ENCODE results near the gene OSER1.
"Not testable (repeated sequence)": the region's sequence is repeated elsewhere in the genome, so short reads cannot be mapped to it uniquely, and the experiment has no call there.

The OSER1 gene

GRCh38 chr20:44210406-44211176, at the start of gene OSER1:
OSER1 (minus strand) TSS chr20:44210771; CDS start chr20:44206957, 3,814 bp downstream.
- DNase-seq: peak; percentile 96

- no peak for DNase-seq
These were observed 47.8 kb upstream of the OSER1 start for GRCh38 chr20:44258226-44258890.

GRCh38 chr20:44256961-44257360, 46.4 kb upstream of the OSER1 start:
- DNase-seq: no peak

DNA sequence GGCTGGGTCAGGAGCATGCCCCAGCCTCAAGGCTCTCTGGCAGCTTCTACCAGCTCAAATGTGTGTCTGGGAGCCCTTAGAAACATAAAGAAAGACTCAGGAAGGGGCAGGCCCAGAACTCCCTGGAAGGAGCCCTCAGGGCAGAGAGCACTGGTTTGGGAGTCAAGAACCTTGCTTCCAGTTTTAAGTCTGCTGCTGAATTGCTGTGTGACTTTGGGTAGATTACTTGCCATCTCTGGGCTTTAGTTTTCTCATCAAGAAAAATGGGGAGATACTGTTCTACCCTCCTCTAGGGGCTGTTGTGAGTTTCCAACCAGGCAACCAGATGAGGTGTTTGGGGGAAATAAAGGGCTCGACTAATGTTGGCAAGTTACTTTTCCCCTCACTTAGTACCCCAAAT, 45.4 kb upstream of the OSER1 start:
- no peak for DNase-seq

DNA sequence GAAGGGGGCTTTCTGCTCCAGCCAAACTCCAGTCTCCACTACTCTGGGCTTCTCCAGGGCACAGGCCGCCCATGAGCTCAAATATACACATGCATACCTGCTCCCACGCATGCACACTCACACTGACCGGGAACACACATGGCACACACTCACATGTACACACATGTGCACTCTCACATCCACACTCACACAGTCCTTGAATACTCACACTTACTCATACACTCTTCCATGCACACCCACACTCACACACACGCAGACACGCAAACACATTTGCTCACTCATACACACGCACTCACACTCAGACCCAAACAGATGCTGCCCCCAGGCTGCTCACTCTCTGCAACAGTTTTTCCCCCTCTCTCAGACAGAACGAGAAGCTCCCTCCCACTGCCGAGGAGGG, 43.5 kb upstream of the OSER1 start:
- no peak for DNase-seq

- DNase-seq: no peak
These were observed 43.0 kb upstream of the OSER1 start for GRCh38 chr20:44253528-44253927.

- DNase-seq: no peak
These were observed 40.7 kb upstream of the OSER1 start for GRCh38 chr20:44251284-44251683.

- no peak for DNase-seq
These were observed 37.8 kb upstream of the OSER1 start for GRCh38 chr20:44248410-44248759.

DNA sequence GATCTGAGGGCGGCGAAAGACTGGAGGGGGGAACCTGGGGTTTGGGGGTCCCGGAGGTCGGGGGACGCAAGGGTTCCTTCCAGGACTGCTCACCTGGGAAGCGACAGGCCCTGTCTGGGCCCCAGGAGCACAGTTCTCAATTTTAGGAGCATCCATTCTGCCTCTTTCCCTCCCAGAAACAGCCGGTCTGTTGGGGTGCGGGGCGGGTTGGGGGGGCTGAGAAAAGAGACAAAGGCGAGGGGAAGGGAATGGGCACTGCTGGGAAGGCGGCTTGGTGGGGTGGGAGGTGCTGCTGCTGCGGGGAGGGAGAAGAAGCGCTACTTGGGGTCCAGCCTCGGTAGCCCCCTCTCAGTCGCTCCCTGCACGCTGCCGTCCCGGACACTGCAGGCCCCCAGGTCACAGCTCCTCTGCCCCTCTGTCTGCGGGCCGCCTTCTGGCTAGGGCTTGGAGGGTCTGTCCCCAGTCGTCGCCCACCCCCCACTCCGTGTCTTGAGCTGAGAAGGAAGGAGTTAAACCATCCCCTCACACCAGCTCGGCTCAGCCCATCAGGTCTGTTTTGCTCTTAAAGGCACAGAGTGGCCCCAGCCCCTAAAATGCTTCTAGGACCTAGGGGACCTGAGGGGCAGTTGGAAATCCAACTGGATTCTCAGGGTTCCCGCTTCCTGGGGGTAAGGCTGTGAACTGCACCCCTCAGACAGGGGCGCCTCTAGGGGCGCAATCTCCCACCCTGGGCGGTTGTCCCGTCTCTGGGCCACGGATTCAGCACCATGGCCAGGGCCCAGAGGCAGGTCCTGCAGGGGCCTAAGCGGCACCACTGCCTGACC, 37.2 kb upstream of the OSER1 start:
- no peak for DNase-seq

DNA sequence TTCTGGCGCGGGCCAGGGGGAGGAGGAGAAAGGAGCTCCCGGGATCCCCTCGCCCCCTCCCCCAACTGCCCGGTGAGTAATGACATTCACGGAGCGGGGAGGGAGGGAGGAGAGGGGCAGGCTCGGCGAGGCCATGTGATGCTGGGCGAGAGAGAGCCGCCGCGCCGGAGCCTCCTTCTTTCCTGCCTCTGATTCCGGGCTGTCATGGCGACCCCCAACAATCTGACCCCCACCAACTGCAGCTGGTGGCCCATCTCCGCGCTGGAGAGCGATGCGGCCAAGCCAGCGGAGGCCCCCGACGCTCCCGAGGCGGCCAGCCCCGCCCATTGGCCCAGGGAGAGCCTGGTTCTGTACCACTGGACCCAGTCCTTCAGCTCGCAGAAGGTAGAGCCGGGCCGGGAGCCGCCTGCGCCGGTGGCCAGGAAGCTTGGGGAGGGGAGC, 36.6 kb upstream of the OSER1 start, which contains the start of gene GDAP1L1:
GDAP1L1 (plus strand) TSS at position 178 of the 441 bp plus-strand sequence; CDS start at position 205, 27 bp downstream.
- no peak for DNase-seq

- DNase-seq: no peak
These were observed 35.4 kb upstream of the OSER1 start for GRCh38 chr20:44245977-44246376.

DNA sequence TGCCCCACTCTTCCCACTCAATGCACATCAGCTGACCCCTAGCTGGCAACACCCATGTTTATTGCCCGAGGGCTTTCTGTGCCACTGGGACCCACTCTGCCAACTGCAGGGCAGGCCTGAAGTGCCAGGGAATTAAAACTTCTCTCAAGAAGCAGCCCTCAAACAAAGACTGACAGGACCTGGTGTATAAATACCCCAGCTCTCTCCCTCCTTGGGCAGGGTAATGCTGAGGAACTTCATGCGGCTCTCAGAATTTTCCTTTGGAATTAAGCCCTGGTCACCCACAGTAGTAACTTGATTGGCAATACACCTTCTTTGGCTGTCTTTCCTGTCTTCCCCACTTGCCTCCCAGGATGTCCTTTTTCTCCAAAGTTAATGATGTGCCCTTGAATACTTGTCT, 31.2 kb upstream of the OSER1 start:
- no peak for DNase-seq

DNA sequence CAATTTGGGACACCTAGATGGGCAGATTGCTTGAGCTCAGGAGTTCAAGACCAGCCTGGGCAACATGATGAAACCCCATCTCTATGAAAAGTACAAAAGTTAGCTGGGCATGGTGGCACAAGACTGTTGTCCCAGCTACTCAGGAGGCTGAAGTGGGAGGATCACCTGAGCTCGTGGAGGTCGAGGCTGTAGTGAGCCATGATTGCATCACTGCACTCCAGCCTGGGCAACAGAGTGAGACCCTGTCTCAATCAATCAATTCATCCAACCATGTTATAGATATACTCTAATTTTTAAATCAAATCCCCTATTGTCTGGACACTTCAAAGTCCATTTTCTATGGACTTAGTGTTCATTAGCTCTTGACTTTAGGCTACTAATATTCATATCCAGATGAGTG, 26.3 kb upstream of the OSER1 start:
- not testable (repeated sequence) for DNase-seq

DNA sequence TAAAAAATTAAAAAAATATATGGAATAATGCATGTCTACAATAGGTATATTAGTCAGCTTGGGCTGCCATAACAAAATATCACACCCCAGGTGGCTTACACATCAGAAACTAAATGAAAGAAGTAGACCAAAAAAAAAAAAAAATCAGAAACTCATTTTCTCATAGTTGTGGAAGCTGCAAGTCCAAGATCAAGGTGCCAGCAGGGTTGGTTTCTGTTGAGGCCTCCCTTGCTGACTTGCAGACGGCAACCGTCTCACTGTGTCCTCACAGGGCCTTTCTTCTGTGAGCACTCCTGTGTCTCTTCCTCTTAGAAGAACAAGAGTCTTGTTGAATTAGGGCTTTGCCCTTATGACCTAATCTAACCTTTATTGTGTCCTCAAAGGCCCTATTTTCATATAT, 25.1 kb upstream of the OSER1 start:
- no peak for DNase-seq

DNA sequence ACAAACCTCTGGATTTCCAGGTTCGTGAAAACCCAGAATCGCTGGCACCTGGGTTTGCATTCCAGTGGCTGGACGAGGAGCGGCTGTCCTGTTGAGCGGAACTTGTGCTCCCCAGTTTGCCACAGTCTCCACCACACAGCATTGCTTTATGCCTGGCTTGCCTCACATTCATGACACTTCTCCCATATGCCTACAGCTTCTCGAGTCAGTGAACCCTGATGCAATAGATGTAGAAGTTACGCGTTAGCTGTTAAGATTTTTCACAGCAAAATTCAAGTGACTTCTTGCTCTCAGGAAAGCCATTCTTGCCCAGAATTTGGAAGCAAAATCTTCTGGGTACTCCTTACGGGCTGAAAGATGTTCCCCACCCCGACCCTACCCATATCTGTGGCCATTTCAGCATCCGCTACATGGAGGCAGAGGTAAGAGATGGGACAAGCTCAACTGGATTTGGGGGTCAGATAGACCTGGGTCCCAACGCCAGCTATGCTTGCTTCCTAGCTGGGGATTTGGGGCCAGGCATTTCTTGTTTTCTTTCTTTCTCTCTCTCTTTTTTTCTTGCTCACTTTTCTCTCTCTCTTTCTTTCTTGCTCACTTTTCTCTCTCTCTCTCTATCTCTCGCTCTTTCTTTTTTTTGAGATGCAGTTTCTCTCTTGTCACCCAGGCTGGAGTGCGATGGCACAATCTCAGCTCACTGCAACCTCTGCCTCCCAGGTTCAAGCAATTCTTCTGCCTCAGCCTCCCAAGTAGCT, 24.2 kb upstream of the OSER1 start:
- no peak for DNase-seq

DNA sequence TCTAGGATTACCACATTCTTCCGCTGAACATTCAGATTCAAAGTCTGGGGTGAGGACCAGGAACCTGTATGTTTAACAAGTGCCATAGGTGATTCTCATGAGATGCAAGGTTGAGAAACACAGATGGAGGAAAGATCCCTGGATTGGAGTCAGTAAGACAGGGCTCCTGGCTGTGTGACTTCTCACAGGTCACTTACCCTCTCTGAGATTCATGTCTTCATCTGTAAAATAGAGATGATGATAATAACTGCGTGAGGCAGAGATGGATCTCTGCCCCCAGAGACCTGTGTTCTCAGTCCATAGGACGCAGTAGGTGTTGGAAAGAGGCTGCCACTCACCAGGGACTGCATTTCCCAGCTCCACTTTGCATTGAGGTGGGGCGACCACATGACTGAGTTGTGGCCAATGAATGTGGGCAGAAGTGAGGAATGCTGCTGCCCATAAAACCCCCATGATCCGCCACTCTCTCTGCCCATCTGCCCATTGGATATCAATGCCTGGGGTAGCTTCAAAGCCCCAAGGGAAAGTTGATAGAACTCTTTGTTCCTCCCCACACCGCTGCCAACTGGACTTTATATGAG, 23.0 kb upstream of the OSER1 start:
- DNase-seq: no peak

GRCh38 chr20:44232469-44232856, 21.9 kb upstream of the OSER1 start:
- not testable (repeated sequence) for DNase-seq

GRCh38 chr20:44231713-44232468, 21.3 kb upstream of the OSER1 start:
- DNase-seq: no peak

DNA sequence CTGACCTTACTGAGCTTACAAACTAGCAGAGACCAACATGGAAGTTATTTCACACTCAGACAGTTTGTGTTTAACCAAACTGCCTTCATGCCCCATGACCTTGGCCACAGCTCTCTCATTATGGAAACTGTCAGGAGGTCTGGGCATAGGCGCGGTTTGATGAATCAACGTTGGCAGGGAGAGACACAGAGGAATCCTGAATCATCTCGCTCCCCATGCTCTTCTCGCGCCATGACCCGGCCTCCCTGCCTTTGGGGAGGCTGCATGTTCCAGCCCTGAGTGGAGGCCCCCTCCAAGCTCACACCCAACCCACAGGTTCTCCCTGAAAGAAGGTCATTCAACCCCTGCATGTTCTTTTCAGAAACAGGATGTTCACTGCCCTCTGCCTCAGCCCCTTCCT, 20.6 kb upstream of the OSER1 start:
- no peak for DNase-seq

GRCh38 chr20:44228465-44229258, 18.1 kb upstream of the OSER1 start:
- no peak for DNase-seq

DNA sequence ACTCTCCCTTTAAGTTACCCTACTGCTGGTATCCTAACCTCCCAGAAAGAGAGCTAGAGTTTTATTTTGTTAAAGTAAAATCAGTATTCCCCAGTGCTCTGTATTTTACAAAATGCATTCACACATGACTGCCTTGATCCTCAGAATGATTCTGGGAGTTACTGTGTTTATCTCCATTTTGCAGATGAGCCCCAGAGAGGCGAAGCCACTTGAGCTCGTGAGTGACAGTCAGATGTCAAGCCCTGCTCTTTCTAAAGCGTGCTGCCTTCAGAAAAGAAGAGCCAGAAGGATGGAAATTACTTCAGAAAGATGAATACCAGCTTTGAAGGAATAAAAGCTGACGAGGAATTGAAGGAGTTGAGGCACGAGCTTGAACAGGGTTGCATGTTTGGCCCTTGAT, 14.1 kb upstream of the OSER1 start:
- no peak for DNase-seq
